GM19438 (cell line): Measurements from ENCODE around the gene CORO7.

ENCODE experiments used
- ATAC-seq: cut with Tn5 transposase; IDR thresholded peaks from one replicate; pipeline ENCODE4 v1.9.1; 2021; ENCODE audit warnings: low read depth; ENCODE audit not compliant: unreplicated experiment

CORO7 gene

DNA sequence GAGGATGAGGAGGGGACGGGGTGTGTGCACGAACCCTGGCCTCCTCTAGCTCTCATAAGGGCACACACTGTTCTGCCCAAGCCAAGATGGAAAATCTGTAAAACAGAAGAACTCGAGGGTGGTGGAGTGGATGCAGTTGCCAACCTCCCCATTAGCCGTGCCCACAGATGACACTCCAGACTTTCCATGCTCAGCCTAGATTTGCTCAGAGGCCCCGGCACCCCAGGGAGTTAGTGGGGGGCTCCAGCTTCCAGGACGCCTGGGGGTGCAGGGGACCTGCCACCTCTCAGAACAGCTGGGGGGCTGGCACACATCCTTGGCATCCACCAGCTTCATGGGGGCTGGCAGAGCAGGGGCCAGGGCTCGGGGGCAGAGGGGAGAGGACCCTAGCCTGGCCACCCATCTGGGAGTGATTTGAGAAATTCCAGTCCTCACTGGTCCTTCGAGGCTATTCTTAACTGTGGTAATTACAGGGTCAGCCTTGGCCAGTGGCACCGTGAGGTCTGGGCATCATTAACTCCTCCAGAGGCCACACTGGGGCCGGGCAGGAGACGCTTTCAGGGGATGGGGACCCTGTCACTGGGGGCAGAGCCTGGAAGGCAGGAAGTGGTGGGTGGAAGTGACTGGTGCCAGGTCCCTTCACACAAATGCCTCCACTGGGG, 30.5 kb downstream of the CORO7 start:
- no peak for ATAC-seq

DNA sequence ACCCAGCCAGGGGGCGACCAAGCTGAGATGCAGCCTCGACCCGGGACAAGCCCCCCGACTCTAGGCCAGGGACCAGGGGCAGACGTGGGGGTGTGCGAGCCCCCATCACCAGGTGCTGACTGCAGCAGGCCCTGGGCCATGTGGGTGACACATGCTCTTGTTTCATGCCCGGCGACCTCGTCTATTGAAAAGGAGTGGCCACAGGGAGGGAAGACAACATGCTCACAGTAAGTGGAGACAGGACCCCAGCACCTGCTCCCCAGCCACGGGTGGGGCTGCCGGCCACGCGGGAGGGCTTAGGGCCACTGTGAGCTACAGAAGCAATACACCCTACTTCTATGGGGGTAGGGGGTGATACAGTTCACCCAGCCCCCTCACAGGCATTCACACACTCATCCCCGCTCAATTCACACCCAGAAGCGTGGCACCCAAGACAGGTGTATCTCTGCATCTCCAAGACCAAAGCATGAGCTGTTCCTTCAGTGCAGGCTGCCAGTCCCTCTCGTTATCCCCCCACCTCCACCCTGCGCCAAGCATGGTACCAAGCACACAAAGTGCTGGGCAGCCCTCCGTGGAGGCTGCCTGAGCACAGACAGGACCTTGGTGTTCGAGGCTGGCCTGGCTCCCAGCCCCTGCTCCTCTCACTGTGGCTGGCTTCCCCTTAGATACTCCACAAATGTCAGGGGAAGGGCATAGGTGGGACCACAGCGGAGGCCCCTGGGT, 31.2 kb downstream of the CORO7 start:
- ATAC-seq: no peak

DNA sequence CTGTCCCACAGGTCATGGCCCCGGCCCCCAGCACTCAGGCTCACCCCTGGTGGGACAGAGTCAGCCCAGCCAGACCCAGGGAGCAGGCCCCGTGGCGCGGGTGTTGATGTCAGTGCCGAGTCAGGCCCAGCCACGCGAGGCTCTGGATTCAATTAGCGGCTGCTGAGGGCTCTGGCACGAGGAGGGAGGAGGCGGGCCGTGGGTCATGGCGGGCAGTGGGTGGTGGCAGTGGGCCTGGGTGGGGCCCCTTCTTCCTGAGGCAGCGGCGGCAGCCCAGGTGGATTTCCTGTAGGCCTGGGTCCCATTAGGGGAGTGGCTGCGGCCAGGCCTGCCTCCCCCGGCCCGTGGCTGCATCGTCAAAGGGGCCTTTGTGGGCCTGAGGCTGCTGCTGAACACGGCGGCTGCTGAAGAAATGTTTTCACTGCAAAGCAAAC, 31.9 kb downstream of the CORO7 start:
- ATAC-seq: no peak

DNA sequence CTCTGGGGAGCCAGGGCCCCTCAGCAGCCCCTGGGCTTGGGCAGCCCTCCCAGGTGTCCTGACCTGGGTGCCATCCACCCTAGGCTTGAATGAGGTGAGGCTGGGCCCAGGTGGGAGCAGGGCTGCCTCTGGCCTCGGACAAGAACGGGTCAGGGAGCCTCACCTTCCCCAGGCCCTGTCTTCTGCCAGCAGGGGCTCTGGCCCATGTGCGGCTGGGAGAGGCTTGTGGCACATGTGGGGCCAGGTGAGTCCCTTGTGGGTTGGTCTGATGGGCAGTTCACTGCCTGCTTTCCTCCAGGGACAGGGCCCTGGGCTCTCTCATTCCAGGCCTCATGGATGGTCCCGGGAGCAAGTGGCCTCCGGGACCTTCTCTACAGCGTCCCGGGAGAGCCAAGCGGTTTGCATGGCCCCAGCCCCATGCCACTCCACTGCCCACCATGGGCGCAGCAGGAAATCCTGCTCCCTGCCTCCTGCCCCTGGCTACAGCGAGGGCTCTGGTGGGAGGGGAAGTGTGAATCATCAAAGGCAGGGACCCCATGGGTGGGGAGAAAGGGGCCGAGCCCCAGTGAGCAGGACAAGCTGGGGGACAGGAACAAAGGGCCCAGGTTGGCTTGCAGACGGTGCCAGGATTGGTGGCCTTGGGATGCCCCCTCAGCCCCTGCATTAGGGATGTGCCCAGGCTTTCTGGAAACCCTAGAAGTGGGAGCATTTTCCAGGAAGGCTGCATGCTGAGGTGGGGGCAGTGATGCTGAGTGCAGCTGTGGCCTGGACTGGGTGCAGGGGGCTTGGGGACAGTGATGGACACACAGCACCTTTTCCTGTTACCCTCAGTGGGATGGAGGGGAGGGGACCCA, 32.6 kb downstream of the CORO7 start:
- ATAC-seq: no peak

DNA sequence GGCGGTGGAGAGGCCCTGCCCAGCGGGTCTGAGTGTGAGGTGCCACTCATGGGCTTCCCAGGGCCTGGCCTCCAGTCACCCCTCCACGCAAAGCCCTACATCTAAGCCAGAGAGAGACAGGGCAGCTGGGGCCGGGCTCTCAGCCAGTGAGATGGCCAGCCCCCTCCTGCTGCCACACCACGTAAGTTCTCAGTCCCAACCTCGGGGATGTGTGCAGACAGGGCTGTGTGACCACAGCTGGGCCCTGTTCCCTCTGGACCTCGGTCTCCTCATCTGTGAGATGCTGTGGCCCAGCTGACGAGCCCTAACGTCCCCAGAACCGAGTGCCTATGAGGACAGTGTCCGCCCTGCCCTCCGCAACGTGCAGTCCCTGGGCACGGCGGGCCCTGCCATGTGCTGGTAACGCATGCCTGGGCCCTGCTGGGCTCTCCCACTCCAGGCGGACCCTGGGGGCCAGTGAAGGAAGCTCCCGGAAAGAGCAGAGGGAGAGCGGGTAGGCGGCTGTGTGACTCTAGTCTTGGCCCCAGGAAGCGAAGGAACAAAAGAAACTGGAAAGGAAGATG, 33.5 kb downstream of the CORO7 start:
- no peak for ATAC-seq

DNA sequence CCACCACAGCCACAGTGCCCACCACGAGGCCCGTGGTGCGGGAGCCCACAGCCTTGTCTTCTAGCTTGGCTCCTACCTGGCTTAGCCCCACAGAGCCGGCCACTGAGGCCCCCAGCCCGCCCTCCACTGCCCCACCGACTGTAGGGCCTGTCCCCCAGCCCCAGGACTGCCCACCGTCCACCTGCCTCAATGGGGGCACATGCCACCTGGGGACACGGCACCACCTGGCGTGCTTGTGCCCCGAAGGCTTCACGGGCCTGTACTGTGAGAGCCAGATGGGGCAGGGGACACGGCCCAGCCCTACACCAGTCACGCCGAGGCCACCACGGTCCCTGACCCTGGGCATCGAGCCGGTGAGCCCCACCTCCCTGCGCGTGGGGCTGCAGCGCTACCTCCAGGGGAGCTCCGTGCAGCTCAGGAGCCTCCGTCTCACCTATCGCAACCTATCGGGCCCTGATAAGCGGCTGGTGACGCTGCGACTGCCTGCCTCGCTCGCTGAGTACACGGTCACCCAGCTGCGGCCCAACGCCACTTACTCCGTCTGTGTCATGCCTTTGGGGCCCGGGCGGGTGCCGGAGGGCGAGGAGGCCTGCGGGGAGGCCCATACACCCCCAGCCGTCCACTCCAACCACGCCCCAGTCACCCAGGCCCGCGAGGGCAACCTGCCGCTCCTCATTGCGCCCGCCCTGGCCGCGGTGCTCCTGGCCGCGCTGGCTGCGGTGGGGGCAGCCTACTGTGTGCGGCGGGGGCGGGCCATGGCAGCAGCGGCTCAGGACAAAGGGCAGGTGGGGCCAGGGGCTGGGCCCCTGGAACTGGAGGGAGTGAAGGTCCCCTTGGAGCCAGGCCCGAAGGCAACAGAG, 34.2 kb downstream of the CORO7 start:
- no peak for ATAC-seq

DNA sequence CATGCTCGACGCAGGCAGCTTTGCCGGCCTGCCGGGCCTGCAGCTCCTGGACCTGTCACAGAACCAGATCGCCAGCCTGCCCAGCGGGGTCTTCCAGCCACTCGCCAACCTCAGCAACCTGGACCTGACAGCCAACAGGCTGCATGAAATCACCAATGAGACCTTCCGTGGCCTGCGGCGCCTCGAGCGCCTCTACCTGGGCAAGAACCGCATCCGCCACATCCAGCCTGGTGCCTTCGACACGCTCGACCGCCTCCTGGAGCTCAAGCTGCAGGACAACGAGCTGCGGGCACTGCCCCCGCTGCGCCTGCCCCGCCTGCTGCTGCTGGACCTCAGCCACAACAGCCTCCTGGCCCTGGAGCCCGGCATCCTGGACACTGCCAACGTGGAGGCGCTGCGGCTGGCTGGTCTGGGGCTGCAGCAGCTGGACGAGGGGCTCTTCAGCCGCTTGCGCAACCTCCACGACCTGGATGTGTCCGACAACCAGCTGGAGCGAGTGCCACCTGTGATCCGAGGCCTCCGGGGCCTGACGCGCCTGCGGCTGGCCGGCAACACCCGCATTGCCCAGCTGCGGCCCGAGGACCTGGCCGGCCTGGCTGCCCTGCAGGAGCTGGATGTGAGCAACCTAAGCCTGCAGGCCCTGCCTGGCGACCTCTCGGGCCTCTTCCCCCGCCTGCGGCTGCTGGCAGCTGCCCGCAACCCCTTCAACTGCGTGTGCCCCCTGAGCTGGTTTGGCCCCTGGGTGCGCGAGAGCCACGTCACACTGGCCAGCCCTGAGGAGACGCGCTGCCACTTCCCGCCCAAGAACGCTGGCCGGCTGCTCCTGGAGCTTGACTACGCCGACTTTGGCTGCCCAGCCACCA, 35.1 kb downstream of the CORO7 start:
- ATAC-seq: no peak

DNA sequence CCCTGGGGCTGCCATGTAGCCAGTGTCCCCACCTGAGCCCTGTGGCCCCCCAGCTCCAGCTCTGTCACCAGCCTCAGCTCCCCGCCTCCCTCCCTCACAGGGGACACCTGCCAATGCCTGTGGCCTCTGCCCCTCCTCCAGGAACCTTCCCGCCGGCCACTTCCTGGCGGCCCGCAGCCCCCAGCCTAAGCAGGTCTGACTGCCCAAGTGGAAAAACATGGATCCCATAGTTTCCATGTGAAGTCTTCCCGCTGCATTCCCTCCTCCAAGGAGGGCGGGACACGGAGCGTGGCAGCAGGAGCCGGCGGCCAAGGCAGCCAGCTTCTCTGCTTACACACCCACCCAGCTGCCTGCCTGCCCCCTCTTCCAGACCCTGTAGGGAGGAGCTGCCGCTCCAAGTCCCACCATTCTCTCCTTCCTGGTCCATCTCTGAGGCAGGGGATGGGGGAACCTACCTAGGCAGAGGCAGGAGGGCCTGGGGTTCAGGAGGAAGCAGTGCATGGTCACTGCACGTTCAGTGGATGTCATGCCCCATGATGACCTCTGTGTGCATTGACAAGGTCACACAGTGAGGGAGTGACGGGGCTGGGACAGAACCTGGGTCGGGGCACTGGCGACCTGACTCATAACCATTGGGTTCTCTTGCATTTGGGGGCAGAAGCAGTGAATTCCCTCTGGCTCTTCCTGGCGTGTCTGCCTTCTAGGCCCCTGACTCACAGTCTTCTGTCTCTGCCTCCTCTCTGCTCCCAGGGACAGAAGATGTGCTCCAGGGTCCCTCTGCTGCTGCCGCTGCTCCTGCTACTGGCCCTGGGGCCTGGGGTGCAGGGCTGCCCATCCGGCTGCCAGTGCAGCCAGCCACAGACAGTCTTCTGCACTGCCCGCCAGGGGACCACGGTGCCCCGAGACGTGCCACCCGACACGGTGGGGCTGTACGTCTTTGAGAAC, 36.0 kb downstream of the CORO7 start:
- no peak for ATAC-seq

DNA sequence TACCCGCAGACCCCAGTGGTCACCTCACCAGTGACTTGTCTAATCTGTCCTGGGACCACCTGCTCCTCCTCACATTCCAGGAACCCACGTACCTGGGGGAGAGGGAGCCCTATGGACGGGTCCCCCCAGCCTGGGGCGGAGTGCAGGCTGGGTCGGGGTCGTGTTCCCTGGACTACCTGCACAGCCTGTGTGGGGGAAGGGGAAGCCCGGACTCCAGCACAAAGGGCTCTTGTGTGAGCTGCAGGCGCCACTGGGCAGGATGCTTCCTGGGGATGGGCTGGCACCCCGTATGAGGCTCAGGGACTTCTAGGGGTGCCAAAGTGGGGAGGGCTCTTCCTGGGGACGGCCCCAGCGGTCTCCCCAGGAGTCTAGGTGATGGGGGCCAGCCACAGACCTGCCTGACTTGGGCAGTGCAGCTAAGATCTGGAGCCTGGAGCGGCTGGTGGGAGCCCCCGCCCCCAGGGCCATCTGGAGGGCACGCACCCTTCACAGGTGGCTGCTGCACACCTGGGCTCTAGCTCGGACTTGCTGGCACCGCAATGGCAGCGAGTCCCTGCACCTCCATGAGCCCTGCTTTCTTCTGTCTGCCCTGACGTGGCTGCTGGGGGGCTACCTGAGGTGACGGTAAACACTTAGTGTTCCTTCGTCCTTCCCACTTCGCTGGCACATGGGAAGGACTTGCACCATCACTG, 37.3 kb downstream of the CORO7 start:
- no peak for ATAC-seq

DNA sequence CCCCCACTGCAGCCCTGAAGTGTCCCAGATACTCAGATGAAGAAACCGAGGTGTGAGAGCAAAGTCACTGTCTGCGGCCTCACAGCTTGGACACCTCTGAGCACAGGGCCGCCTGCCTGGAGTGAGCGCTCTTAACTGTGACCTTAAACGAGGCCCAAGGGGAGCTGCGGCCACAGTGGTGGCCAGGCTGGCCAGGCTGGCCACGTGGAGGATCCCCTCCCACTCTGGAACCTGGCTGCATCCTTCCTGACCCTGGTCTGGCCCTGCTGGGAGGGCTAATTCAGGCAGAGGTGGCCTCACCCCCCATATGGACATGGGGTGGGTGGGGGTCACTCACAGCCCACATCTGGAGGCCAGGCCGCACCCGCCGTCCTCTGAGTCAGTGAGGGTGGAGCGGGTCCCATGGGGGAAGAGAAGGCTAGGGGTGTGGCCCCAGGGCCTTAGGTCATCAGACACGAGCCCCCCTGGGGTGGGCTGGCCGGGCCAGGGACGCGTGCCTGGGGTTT, 38.2 kb downstream of the CORO7 start:
- no peak for ATAC-seq

DNA sequence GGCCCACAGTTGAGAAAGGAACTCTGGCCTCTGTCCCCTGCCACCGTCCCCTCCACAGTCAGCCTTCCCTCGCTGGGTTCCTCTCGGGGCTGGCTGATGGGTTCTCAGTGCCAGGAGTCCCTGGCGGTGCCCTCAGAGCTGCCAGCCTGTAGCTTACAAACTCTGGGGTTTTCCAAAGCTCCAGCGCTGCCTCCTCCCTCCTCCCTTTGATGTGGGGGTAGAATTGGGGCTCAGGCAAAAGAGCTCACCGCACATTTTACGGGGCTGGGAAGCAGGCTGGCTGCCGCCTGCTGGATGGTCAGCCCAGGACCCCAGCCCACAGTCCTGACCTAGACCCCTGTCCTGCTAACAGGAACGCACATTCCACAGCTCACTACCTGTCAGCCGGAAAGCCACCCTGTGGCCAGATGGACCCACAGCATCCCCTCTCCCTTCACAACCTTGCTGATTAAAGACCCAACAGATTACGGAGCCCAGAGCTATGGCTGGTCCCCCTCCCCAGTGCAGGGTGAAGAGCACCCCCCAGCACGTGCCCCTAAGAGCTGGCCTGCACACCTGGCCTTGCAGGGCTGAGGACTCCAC, 38.7 kb downstream of the CORO7 start:
- no peak for ATAC-seq

DNA sequence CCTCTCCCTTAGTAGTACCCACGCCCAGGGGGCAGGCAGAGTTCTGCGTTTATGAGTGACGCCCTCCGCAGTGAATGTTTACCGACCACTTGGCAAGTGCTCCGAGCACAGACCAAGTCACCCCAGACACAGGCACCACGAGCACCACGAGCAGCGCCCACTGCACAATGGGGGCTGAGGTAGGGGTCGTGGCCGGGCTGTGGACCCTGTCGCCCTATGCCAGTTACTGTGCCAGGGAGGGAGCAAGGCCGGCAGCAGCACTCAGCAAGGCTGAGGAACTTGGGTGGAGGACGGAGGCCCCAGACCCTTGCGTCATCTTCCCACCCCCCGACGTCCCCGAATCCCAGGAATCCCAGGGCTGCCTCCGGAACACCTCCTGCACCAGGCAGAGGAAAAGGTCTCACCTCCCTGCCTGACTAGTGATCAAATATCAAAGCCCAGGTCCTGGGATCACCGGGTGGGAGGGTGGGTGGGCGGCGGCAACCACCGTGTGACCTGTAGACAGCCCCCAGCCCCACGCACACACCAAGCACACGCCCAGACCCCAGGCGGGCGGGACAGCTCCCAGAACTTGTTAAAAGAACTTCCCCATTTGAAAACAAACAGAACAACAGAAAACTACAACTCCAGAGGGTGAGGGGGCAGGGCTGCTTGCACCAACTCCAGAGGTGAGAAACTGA, 39.4 kb downstream of the CORO7 start:
- ATAC-seq: no peak

DNA sequence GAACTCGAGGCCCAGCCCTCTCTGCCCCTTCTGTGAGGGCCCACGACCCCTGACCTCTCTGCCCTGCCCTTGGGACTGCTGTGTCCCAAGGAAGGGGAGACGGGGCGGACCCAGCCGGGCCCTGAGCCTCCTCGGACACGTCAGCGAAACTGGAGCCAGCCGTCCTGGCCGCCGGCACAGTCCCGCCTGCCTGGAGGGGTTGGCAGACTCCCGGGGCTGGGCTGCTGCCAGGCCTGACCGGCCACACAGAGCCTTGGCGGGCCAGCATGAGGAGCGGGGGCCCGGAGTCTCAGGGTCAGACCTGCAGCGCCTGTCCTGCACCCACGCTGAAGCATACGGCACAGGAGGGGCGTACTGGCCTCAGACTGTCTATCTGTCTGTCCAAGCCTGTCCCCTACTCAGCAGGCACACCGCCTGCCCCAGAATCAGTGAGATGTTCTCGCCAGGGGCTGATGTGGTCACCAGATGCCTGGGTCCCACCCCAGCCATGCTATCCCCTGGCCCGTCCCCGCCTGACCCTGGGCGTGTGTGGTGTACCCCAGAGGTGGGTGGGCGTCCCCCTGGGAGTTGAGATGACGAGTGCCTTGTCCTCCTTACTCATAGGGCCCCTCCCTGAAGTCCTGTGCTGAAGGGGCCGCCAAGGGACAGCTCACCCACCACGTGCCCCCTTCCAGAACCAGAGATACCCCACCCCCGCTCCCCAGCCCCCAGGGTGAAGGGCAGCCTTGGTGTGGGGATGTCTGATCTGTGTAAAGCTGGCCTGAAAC, 40.1 kb downstream of the CORO7 start:
- ATAC-seq: no peak

DNA sequence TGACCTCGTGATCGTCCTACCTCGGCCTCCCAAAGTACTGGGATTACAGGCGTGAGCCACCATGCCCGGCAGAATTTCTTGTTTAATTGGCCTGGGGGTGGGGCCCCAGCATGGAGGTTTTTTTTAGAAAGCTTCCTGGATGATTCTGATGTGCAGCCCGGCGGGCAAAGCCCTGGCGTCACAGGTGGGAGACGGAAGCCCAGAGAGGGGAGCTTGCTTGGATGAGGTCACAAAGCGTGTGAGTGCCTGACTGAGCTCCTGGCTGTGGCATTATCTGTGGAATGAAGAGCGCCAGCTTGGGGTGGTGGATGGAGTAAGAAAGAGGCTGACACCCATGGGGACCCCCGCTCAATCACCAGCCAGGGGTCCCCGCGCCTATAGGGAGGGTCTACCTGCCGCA, 40.7 kb downstream of the CORO7 start:
- no peak for ATAC-seq

DNA sequence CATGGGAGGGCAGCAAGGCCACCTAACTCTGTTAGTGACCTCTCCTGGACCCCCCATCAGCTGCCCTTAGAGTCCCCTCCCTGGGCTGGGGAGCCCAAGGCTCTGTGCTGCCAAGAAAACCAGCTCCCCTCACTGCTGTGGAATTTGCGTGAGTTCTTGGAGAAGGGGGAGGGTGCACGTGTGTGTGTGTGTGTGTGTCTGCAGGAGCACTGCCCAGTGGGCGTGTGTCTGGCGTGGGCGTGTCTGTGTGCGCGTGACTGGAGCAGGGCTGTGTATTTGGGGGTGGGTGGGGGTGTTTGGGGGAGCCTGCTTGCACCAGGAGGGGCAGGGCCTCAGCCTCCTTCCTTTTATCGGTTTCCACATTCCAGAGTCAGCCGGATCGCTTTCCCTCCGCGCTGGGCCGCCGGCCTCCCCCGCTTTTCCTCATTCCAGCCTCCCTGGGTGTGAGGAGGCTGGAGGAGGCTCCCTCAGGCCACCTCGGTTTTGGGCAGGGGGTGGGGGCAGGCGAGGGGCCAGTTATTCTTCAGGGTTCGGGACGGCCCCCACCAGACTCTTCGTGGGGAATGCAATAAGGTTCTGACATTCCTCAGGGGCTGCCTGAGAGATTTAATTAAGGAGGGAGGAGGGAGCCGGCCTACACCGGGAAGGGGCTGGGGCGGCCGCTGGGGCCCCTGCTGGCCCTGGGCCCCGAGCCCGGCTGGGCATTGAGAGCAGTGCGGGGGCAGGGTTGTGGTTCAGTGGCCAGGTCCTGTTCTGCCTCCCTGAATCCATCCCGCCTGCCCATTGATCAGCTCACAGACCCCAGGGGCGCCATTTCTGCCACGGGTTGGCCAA, 42.3 kb downstream of the CORO7 start:
- no peak for ATAC-seq
